H9 (cell line): Measurements from ENCODE around the gene WDR31. TPM values are rescaled to one million over a fixed set of nuclear protein-coding genes. Genes with fewer than 3 reads are reported as not detected.

ENCODE experiments used
- DNase-seq: peaks from one replicate; pipeline ENCODE4 v3.0.0-alpha.2; 2017
- H2AFZ ChIP-seq: one replicate; pipeline ENCODE4 v1.6.1; 2013; ENCODE audit warnings: mild to moderate bottlenecking, low read length, control low read depth, moderate library complexity
- H2AK5ac ChIP-seq: 2 replicates; pipeline ENCODE4 v1.6.1; 2013; ENCODE audit warnings: low read length, control low read depth, mixed read lengths; ENCODE audit not compliant: insufficient read length
- H2BK120ac ChIP-seq: one replicate; pipeline ENCODE4 v1.6.1; 2013; ENCODE audit warnings: low read depth, mild to moderate bottlenecking, low read length, control low read depth, inconsistent platforms; ENCODE audit not compliant: poor library complexity, severe bottlenecking
- H2BK12ac ChIP-seq: 2 replicates; pipeline ENCODE4 v1.6.1; 2013; ENCODE audit warnings: low read length, control low read depth, mixed read lengths, low read depth; ENCODE audit not compliant: insufficient read length
- H2BK15ac ChIP-seq: 2 replicates; pipeline ENCODE4 v1.6.1; 2013; ENCODE audit warnings: low read depth, low read length, control low read depth
- H2BK20ac ChIP-seq: one replicate; pipeline ENCODE4 v1.6.1; 2013; ENCODE audit warnings: low read depth, mild to moderate bottlenecking, low read length, control low read depth, inconsistent platforms; ENCODE audit not compliant: poor library complexity, severe bottlenecking
- H2BK5ac ChIP-seq: 2 replicates; pipeline ENCODE4 v1.6.1; 2013; ENCODE audit warnings: low read length, control low read depth, mixed read lengths; ENCODE audit not compliant: insufficient read length
- H3K14ac ChIP-seq: 2 replicates; pipeline ENCODE4 v1.6.1; 2013; ENCODE audit warnings: low read length, control low read depth; ENCODE audit not compliant: insufficient read depth
- H3K18ac ChIP-seq: 2 replicates; pipeline ENCODE4 v1.6.1; 2013; ENCODE audit warnings: low read depth, mild to moderate bottlenecking, mixed read lengths, low read length, control low read depth; ENCODE audit not compliant: insufficient read length
- H3K23ac ChIP-seq: 2 replicates; pipeline ENCODE4 v1.6.1; 2013; ENCODE audit warnings: low read length, control low read depth, mixed read lengths, low read depth; ENCODE audit not compliant: insufficient read length
- H3K23me2 ChIP-seq: 2 replicates; pipeline ENCODE4 v1.6.1; 2013; ENCODE audit warnings: low read depth, mild to moderate bottlenecking, mixed read lengths, low read length, control low read depth; ENCODE audit not compliant: insufficient read length, poor library complexity, severe bottlenecking
- H3K27ac ChIP-seq: 2 replicates; pipeline ENCODE4 v1.5.1; 2013; ENCODE audit warnings: low read length, control low read depth, mixed read lengths, low read depth; ENCODE audit not compliant: insufficient read length
- H3K27me3 ChIP-seq: 2 replicates; pipeline ENCODE4 v1.6.1; 2013; ENCODE audit warnings: low read length, control low read depth, inconsistent platforms; ENCODE audit not compliant: insufficient read depth
- H3K4ac ChIP-seq: 2 replicates; pipeline ENCODE4 v1.6.1; 2013; ENCODE audit warnings: low read depth, mild to moderate bottlenecking, control low read depth, inconsistent platforms, low read length, moderate library complexity
- H3K4me1 ChIP-seq: 2 replicates; pipeline ENCODE4 v1.6.1; 2013; ENCODE audit warnings: low read length, control low read depth, inconsistent platforms; ENCODE audit not compliant: insufficient read depth
- H3K4me2 ChIP-seq: 2 replicates; pipeline ENCODE4 v1.6.1; 2013; ENCODE audit warnings: low read length, control low read depth, mixed read lengths; ENCODE audit not compliant: insufficient read length, insufficient read depth
- H3K56ac ChIP-seq: 2 replicates; pipeline ENCODE4 v1.6.1; 2013; ENCODE audit warnings: low read depth, mild to moderate bottlenecking, mixed read lengths, low read length, control low read depth; ENCODE audit not compliant: insufficient read length
- H3K79me1 ChIP-seq: 2 replicates; pipeline ENCODE4 v1.6.1; 2013; ENCODE audit warnings: low read depth, mild to moderate bottlenecking, moderate library complexity, low read length, control low read depth, inconsistent platforms; ENCODE audit not compliant: insufficient read depth, poor library complexity, severe bottlenecking
- H3K79me2 ChIP-seq: 2 replicates; pipeline ENCODE4 v1.6.1; 2013; ENCODE audit warnings: low read length, control low read depth, inconsistent platforms; ENCODE audit not compliant: insufficient read depth
- H3K9ac ChIP-seq: 2 replicates; pipeline ENCODE4 v1.6.1; 2013; ENCODE audit warnings: low read length, control low read depth, mixed read lengths; ENCODE audit not compliant: insufficient read length; ENCODE audit errors: extremely low read depth
- H3K9me3 ChIP-seq: one replicate; pipeline ENCODE4 v1.6.1; 2013; ENCODE audit warnings: low read depth, low read length, inconsistent platforms; ENCODE audit not compliant: control insufficient read depth
- H3T11ph ChIP-seq: one replicate; pipeline ENCODE4 v1.6.1; 2013; ENCODE audit warnings: mild to moderate bottlenecking, low read length, control low read depth, inconsistent platforms
- H4K20me1 ChIP-seq: one replicate; pipeline ENCODE4 v1.6.1; 2013; ENCODE audit not compliant: control insufficient read depth, insufficient read length, insufficient read depth
- H4K5ac ChIP-seq: 2 replicates; pipeline ENCODE4 v1.6.1; 2013; ENCODE audit warnings: low read depth, mild to moderate bottlenecking, mixed read lengths, low read length, control low read depth; ENCODE audit not compliant: insufficient read length
- H4K8ac ChIP-seq: replicated peaks from 2 replicates; pipeline ENCODE4 v1.6.1; 2013; ENCODE audit warnings: low read length, control low read depth, mixed read lengths, low read depth; ENCODE audit not compliant: insufficient read length
- H4K91ac ChIP-seq: 2 replicates; pipeline ENCODE4 v1.6.1; 2013; ENCODE audit warnings: low read depth, mild to moderate bottlenecking, moderate library complexity, mixed read lengths, low read length, control low read depth; ENCODE audit not compliant: insufficient read length
- H3K27ac Mint-ChIP-seq, 3 experiments: 2 replicates in 2 of 3; 3 replicates in 1 of 3; pipeline ENCODE4 v1.8.0; 2020 to 2021; ENCODE audit warnings: mixed read lengths in 3 of 3, mild to moderate bottlenecking in 1 of 3, moderate library complexity in 1 of 3
- H3K27me3 Mint-ChIP-seq: 2 replicates; pipeline ENCODE4 v1.8.0; 2021; ENCODE audit warnings: low read depth, mild to moderate bottlenecking, moderate library complexity, mixed read lengths
- H3K36me3 Mint-ChIP-seq, 3 experiments: 2 replicates in 2 of 3; 3 replicates in 1 of 3; pipeline ENCODE4 v1.8.0; 2020 to 2021; ENCODE audit warnings: low read depth in 3 of 3, mixed read lengths in 3 of 3; ENCODE audit not compliant: insufficient read depth in 1 of 3
- H3K4me1 Mint-ChIP-seq, 2 experiments: 2 replicates each; pipeline ENCODE4 v1.8.0; 2020; ENCODE audit warnings: mixed read lengths in 2 of 2
- H3K4me3 Mint-ChIP-seq, 2 experiments: 2 replicates in 1 of 2; 3 replicates in 1 of 2; pipeline ENCODE4 v1.8.0; 2020 to 2021; ENCODE audit warnings: mild to moderate bottlenecking in 2 of 2, mixed read lengths in 2 of 2, moderate library complexity in 1 of 2
- H3K9me3 Mint-ChIP-seq, 2 experiments: 2 replicates in 1 of 2; 3 replicates in 1 of 2; pipeline ENCODE4 v1.8.0; 2020; ENCODE audit warnings: mild to moderate bottlenecking in 2 of 2, mixed read lengths in 2 of 2, moderate library complexity in 1 of 2
- CTCF ChIP-seq: fragments of 200-600 bp; sonication (generic); conservative IDR thresholded peaks from 3 replicates; pipeline ENCODE4 v1.8.0; 2021; ENCODE audit warnings: antibody characterized with exemption, mild to moderate bottlenecking
- WGBS: extraction: QIAGEN DNeasy Blood & Tissue Kit; methylation state at CpG from one replicate; pipeline ENCODE4 v1.1.7; 2013; ENCODE audit warnings: missing lambda C conversion rate, low lambda C conversion rate, mixed read lengths; ENCODE audit not compliant: insufficient read length; ENCODE audit errors: extremely low coverage; 5-methylcytosine and 5-hydroxymethylcytosine counted together
- total RNA-seq: library from RNA; stranded (reverse); gene quantifications from 2 replicates; pipeline ENCODE4 v1.2.1, GENCODE V29; 2021

The WDR31 gene
- total RNA-seq, 1 experiment from 2014 or later, result 0.72 TPM

DNA sequence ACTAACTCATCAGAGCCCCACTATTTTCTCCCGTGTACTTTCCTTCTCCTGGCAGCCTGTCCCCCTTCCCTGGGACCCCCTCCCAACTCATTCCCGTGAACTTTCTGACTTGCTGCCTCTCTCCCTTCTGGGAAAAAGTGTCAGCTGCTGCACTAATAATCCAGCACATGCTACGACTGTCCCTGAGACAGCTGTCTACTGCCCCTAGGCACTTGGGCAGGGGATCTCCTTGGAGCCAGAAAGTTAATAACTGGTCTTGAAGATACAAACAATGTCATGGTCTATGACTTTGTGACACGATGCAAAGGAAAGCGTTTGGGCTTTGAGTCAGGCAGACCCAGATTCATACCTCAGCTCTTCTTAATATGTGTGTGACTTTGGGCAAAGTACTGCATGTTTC lies 26.8 kb downstream of the WDR31 start:
- Mint-ChIP-seq H3K27me3 (no peaks in the 10 kb centered on the region; the same call in 1 of the 2 replicates), H3K4me1 (no peaks in the 10 kb centered on the region; a peak in 1 of 4 replicates), H3K4me3 (no peak overlapping the region), H3K27ac (no peak overlapping the region), H3K36me3 (no peaks in the 10 kb centered on the region), H3K9me3 (no peaks in the 10 kb centered on the region)
- Histone ChIP-seq H3K4me1 (no peaks in the 10 kb centered on the region), H4K8ac (no peak overlapping the region), H3K18ac (no peak overlapping the region), H3K79me2 (no peaks in the 10 kb centered on the region), H2BK15ac (no peak overlapping the region), H4K5ac (no peak overlapping the region), H2BK120ac (no peak overlapping the region), H3K4me2 (no peak overlapping the region), H3T11ph (no peak overlapping the region), H2BK5ac (no peak overlapping the region), H3K9me3 (no peaks in the 10 kb centered on the region), H2BK12ac (no peak overlapping the region), H3K4ac (no peak overlapping the region), H2AK5ac (no peak overlapping the region), H3K79me1 (no peaks in the 10 kb centered on the region), H2AFZ (no peak overlapping the region), H3K56ac (no peak overlapping the region), H3K27me3 (no peaks in the 10 kb centered on the region), H4K91ac (no peak overlapping the region), H3K23me2 (no peaks in the 10 kb centered on the region), H4K20me1 (no peaks in the 10 kb centered on the region), H2BK20ac (no peak overlapping the region), H3K27ac (no peak overlapping the region), H3K14ac (no peak overlapping the region), H3K23ac (no peak overlapping the region), H3K9ac (no peak overlapping the region)
- DNase-seq, result no peak
- no peak for TF ChIP-seq CTCF
- no CpG with 5 or more reads among the region's 5 CpGs for WGBS
